Body of pancreas (tissue), 4 donors: Measurements from ENCODE around the gene ERAL1.

Experiments used
- POLR2A ChIP-seq, 3 donors: fragments of 450-650 bp; IDR thresholded peaks; one replicate each; pipeline ENCODE4 v1.6.1; 2016; ENCODE audit warnings: antibody characterized with exemption in 3 of 3, mild to moderate bottlenecking in 2 of 3
- TF ChIP-seq, protein P1 (sequence below), 7 experiments: fragments of 450-650 bp in 4 of 7; fragments of 200-600 bp in 3 of 7; sonication (generic) in 3 of 7; IDR thresholded peaks; one replicate each; pipeline ENCODE4 v1.5.1; 2016 to 2019; ENCODE audit warnings: antibody characterized with exemption in 7 of 7

GRCh38 chr17:28861393-28862203, 6.8 kb downstream of the ERAL1 start:
- TF ChIP-seq, protein P1, sequence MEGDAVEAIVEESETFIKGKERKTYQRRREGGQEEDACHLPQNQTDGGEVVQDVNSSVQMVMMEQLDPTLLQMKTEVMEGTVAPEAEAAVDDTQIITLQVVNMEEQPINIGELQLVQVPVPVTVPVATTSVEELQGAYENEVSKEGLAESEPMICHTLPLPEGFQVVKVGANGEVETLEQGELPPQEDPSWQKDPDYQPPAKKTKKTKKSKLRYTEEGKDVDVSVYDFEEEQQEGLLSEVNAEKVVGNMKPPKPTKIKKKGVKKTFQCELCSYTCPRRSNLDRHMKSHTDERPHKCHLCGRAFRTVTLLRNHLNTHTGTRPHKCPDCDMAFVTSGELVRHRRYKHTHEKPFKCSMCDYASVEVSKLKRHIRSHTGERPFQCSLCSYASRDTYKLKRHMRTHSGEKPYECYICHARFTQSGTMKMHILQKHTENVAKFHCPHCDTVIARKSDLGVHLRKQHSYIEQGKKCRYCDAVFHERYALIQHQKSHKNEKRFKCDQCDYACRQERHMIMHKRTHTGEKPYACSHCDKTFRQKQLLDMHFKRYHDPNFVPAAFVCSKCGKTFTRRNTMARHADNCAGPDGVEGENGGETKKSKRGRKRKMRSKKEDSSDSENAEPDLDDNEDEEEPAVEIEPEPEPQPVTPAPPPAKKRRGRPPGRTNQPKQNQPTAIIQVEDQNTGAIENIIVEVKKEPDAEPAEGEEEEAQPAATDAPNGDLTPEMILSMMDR (IDR thresholded peaks at IDR 0.05), result no peak
- TF ChIP-seq POLR2A (IDR thresholded peaks at IDR 0.05), result no peak
